ENCODE results near the gene MEF2A.

The MEF2A gene

DNA sequence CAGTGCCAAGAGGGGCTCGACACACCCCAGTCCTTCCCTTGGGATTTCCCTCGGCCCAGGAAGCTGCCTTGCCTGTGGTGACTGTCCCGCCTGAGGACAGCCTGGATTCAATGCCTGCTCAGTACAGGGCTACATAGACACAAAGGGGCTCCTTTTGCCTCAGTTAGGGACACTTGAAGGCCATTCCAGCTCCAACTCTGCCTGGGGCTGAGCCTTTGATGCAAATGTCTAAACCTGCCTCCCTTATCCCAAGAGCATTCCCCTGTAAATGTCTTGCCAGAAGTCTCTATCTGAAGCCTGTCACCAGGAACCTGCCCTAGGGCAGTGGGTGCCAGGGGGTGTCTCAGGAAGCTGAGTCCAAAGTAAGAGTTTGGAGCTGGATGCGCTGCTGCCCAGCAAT, 186.8 kb downstream of the MEF2A start:
- H3K4me3 ChIP-seq, result no peak overlapping the region
- H3K27ac ChIP-seq, result no peak overlapping the region
- no peaks in the 10 kb centered on the region for H3K36me3 ChIP-seq (ENCODE audit: insufficient read depth, low read length)
- DNase-seq (ENCODE audit: low read depth, low spot score), result no peak
- H3K9me3 ChIP-seq (ENCODE audit: low read depth, low read length), result no peaks in the 10 kb centered on the region
- no peak for TF ChIP-seq FOXP2 (optimal IDR thresholded peaks at IDR 0.05; ENCODE audit: control extremely low read depth, extremely low read length, insufficient read depth)
- no peak for TF ChIP-seq EZH2 (IDR thresholded peaks at IDR 0.05)
- no peak for TF ChIP-seq POLR2AphosphoS5 (IDR thresholded peaks at IDR 0.05; ENCODE audit: borderline replicate concordance, low read depth, low read length)
- no peak overlapping the region for H3K9ac ChIP-seq (ENCODE audit: insufficient read length)

DNA sequence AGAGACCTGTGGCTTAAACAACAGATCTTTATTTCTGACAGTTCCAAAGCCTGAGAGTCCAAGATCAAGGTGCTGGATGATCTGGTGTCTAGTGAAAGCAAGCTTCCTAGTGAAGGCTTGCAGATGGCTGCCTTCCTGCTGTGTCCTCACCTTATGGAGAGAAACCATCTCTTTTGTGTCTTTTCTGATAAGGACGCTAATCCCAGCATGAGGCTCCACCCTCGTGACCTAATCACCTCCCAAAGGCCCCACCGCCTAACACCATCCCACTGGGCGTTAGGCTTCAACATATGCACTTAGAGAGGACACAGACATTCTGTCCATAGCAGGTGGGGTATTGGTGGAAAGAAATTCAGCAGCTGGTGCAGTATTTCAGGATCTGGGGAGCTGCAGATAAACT, 187.3 kb downstream of the MEF2A start:
- Histone ChIP-seq H3K4me3 (no peak overlapping the region), H3K27ac (no peak overlapping the region), H3K36me3 (ENCODE audit: insufficient read depth, low read length) (no peaks in the 10 kb centered on the region), H3K9me3 (ENCODE audit: low read depth, low read length) (no peaks in the 10 kb centered on the region), H3K9ac (ENCODE audit: insufficient read length) (no peak overlapping the region)
- no peak for DNase-seq (ENCODE audit: low read depth, low spot score)
- TF ChIP-seq POLR2AphosphoS5 (IDR thresholded peaks at IDR 0.05; ENCODE audit: borderline replicate concordance, low read depth, low read length) (no peak), EZH2 (IDR thresholded peaks at IDR 0.05) (no peak), FOXP2 (optimal IDR thresholded peaks at IDR 0.05; ENCODE audit: control extremely low read depth, extremely low read length, insufficient read depth) (no peak)

DNA sequence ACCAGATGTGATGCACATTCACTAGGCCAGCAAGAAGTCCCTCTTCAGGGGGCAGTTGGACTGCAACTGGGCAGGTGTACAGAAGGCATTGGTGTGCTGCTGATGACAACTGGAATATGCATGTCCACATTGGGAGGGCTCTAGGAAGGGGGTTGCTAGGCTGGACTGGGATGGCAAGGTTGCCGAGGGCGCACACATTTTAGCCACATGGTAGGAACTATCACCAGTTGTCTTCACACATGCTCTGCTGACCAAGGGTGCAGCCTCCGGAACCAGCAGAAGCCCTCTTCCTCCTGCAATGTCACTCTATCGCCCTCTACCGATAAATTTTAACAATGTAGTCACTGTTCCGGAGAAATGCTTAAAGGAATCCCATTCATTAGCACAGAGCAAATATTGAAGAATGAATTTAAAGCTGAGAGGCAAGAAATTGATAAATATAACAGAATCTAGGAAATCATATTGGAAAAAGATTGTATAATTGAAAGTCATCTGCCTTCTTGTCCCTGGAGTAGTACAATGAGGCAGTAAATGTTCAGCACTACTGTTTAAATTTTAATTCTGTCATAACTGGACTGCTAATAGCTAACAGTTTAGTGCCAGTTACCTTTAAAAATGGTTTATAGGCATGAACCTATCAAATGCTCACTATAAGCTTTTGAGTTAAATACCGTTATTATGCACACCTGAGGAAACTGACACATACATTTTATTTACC, 190.1 kb downstream of the MEF2A start:
- no peaks in the 10 kb centered on the region for H3K36me3 ChIP-seq (ENCODE audit: insufficient read depth, low read length)
- H3K9me3 ChIP-seq (ENCODE audit: low read depth, low read length), result no peaks in the 10 kb centered on the region
- peak; percentile 37 for DNase-seq (ENCODE audit: low read depth, low spot score)
- TF ChIP-seq POLR2AphosphoS5 (IDR thresholded peaks at IDR 0.05; ENCODE audit: borderline replicate concordance, low read depth, low read length) (no peak), EZH2 (IDR thresholded peaks at IDR 0.05) (no peak), FOXP2 (optimal IDR thresholded peaks at IDR 0.05; ENCODE audit: control extremely low read depth, extremely low read length, insufficient read depth) (no peak)
- no peak overlapping the region for H3K27ac ChIP-seq
- no peak overlapping the region for H3K9ac ChIP-seq (ENCODE audit: insufficient read length)
- no peak overlapping the region for H3K4me3 ChIP-seq

DNA sequence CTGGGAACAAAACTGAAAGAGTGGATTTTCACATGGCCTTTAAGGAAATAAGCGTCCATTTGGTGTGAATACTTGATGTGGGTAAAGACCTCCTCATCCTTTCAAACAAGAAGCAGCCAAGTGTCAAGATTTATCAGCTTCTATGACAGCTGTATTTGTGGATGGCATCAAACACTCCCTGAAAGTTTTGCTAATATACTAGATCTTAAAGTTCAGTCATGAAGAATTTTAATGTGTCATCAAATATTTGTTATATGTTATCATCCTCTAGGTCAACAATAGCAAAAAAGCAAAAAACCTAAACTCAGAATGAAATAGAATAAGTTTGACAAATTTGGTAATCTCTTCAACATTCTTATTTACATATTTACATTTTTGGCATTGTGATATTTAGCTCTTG, 196.5 kb downstream of the MEF2A start:
- H3K9ac ChIP-seq (ENCODE audit: insufficient read length), result no peak overlapping the region
- H3K27ac ChIP-seq, result no peak overlapping the region
- H3K36me3 ChIP-seq (ENCODE audit: insufficient read depth, low read length), result no peaks in the 10 kb centered on the region
- DNase-seq (ENCODE audit: low read depth, low spot score), result no peak
- no peaks in the 10 kb centered on the region for H3K9me3 ChIP-seq (ENCODE audit: low read depth, low read length)
- H3K4me3 ChIP-seq, result no peak overlapping the region
- no peak for TF ChIP-seq FOXP2 (optimal IDR thresholded peaks at IDR 0.05; ENCODE audit: control extremely low read depth, extremely low read length, insufficient read depth)
- no peak for TF ChIP-seq POLR2AphosphoS5 (IDR thresholded peaks at IDR 0.05; ENCODE audit: borderline replicate concordance, low read depth, low read length)
- TF ChIP-seq EZH2 (IDR thresholded peaks at IDR 0.05), result no peak

DNA sequence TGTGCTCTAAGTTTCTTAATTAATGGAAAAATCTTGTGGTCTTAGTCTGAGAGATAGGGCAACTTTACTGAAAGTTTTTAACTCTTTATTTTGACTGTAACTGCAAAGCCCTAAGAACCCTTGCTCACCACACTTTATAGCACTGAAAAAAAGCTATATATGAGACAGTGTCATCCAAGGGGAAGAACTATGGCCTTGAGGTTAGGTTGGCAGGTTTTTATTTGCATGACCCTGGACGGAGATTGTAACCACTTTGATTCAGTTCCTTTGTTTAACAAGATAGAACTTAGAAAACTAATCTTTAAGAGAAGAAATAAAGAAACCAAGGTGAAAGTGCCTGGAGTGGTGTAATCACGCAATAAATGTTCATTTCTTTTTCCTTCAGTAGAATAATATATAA, 198.0 kb downstream of the MEF2A start:
- Histone ChIP-seq H3K4me3 (no peak overlapping the region), H3K36me3 (ENCODE audit: insufficient read depth, low read length) (no peaks in the 10 kb centered on the region), H3K9ac (ENCODE audit: insufficient read length) (peak overlapping the region; percentile 2), H3K9me3 (ENCODE audit: low read depth, low read length) (no peaks in the 10 kb centered on the region), H3K27ac (no peak overlapping the region)
- TF ChIP-seq FOXP2 (optimal IDR thresholded peaks at IDR 0.05; ENCODE audit: control extremely low read depth, extremely low read length, insufficient read depth) (no peak), EZH2 (IDR thresholded peaks at IDR 0.05) (no peak), POLR2AphosphoS5 (IDR thresholded peaks at IDR 0.05; ENCODE audit: borderline replicate concordance, low read depth, low read length) (no peak)
- DNase-seq (ENCODE audit: low read depth, low spot score), result no peak

DNA sequence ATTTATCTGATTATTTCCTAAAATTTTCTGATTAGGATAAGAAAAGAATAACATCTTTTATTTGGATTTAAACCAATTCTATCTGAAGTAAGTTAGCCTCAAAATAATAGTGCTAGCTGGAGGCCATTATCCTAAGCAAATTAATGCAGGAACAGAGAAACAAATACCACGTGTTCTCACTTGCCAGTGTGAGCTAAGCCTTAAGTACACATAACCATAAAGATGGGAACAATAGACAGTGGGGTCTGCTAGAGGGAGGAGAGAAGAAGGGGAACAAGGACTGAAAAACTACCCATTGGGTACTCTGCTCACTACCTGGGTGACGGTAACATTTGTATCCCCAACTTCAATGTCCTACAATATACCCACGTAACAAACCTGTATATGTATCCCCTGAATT, 198.7 kb downstream of the MEF2A start:
- Histone ChIP-seq H3K9ac (ENCODE audit: insufficient read length) (no peak overlapping the region), H3K36me3 (ENCODE audit: insufficient read depth, low read length) (no peaks in the 10 kb centered on the region), H3K9me3 (ENCODE audit: low read depth, low read length) (no peaks in the 10 kb centered on the region), H3K27ac (no peak overlapping the region), H3K4me3 (no peak overlapping the region)
- TF ChIP-seq EZH2 (IDR thresholded peaks at IDR 0.05), result no peak
- no peak for TF ChIP-seq POLR2AphosphoS5 (IDR thresholded peaks at IDR 0.05; ENCODE audit: borderline replicate concordance, low read depth, low read length)
- TF ChIP-seq FOXP2 (optimal IDR thresholded peaks at IDR 0.05; ENCODE audit: control extremely low read depth, extremely low read length, insufficient read depth), result no peak
- no peak for DNase-seq (ENCODE audit: low read depth, low spot score)

Measured in SK-N-MC (cell line).